ENCODE data around the gene ZNF711. TPM values are rescaled to one million over a fixed set of nuclear protein-coding genes. Genes with fewer than 3 reads are reported as not detected.
"Not testable (repeated sequence)": the region's sequence is repeated elsewhere in the genome, so short reads cannot be mapped to it uniquely, and the experiment has no call there.

ZNF711 gene
- total and polyA plus RNA-seq, 2 experiments from 2014 or later, result 16.6 to 34.1 TPM

DNA sequence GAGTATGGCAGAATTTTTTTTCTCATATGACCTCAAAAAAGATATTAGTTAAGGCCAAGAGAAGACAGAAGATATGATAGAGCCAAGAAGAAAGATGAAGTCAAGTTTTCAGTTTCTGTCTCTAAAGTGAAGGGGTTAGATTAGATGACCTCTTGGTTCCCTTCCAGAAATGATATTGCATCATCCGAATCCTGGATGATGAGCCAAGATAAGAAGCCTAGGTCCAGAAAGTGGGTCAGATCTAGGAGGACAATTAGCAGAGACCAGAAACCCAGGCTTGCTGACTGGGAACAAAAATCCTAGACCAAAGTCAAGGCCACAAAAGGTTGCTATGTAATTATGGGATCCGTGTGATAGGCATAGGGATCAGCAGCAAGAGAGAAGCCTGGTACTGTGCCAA, 20.4 kb upstream of the ZNF711 start:
- 71% methylated on average over 2 of the region's 2 CpGs for WGBS (ENCODE audit: low lambda C conversion rate, missing lambda C conversion rate)
- no peaks in the 10 kb centered on the region for H3K27me3 ChIP-seq
- H3K4me2 ChIP-seq, result no peak overlapping the region
- no peaks in the 10 kb centered on the region for H3K9me3 ChIP-seq (ENCODE audit: low read depth)
- H3K4me3 ChIP-seq, result no peak overlapping the region
- no peak overlapping the region for H3K27ac ChIP-seq
- H3K4me1 ChIP-seq (ENCODE audit: insufficient read depth), result no peaks in the 10 kb centered on the region
- no peaks in the 10 kb centered on the region for H4K20me1 ChIP-seq (ENCODE audit: insufficient read depth, poor library complexity, severe bottlenecking)
- H3K9me2 ChIP-seq (replicated peaks; ENCODE audit: insufficient read depth), result no peaks in the 10 kb centered on the region
- TF ChIP-seq, protein P1, sequence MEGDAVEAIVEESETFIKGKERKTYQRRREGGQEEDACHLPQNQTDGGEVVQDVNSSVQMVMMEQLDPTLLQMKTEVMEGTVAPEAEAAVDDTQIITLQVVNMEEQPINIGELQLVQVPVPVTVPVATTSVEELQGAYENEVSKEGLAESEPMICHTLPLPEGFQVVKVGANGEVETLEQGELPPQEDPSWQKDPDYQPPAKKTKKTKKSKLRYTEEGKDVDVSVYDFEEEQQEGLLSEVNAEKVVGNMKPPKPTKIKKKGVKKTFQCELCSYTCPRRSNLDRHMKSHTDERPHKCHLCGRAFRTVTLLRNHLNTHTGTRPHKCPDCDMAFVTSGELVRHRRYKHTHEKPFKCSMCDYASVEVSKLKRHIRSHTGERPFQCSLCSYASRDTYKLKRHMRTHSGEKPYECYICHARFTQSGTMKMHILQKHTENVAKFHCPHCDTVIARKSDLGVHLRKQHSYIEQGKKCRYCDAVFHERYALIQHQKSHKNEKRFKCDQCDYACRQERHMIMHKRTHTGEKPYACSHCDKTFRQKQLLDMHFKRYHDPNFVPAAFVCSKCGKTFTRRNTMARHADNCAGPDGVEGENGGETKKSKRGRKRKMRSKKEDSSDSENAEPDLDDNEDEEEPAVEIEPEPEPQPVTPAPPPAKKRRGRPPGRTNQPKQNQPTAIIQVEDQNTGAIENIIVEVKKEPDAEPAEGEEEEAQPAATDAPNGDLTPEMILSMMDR (IDR thresholded peaks at IDR 0.05; ENCODE audit: poor library complexity), result no peak
- TF ChIP-seq EZH2phosphoT487 (IDR thresholded peaks at IDR 0.05; ENCODE audit: low read depth, severe bottlenecking, unreplicated experiment) (no peak), EZH2 (IDR thresholded peaks at IDR 0.05; ENCODE audit: borderline replicate concordance) (no peak)
- no peak for DNase-seq (ENCODE audit: low spot score)
- H3K36me3 ChIP-seq (replicated peaks; ENCODE audit: insufficient read depth, low read depth), result no peaks in the 10 kb centered on the region
- no peak overlapping the region for H2AFZ ChIP-seq
- H3K79me2 ChIP-seq, result no peaks in the 10 kb centered on the region

DNA sequence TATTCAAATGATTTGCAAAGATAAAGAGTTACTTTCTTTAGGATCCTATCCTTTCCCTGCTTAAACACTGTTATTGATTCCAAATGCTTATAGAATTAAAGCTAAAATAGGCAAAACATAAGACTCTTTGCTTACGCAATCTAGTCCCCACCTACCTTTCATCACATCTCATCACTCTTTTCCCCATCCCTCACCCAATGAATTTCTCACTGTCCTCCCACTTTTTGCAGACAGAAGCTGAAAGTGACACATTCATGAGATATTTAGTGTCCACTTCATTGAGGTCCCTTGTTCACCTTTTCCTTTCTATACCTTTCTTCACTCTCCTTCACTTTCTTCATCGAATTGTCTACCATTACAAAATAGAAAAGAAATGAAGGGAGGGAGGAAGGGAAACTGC, 636 bp upstream of the ZNF711 start:
- no peaks in the 10 kb centered on the region for H3K9me3 ChIP-seq (ENCODE audit: low read depth)
- H3K27me3 ChIP-seq, result no peaks in the 10 kb centered on the region
- WGBS (ENCODE audit: low lambda C conversion rate, missing lambda C conversion rate), result 60% methylated on average over 2 of the region's 2 CpGs
- peak overlapping the region; percentile 52 for H3K4me3 ChIP-seq
- H3K9me2 ChIP-seq (replicated peaks; ENCODE audit: insufficient read depth), result no peaks in the 10 kb centered on the region
- peak overlapping the region; percentile 67 for H3K4me2 ChIP-seq
- H3K4me1 ChIP-seq (ENCODE audit: insufficient read depth), result no peaks in the 10 kb centered on the region
- H3K27ac ChIP-seq, result peak overlapping the region; percentile 97
- H3K79me2 ChIP-seq, result peaks cover 28% of the 10 kb centered on the region
- no peak for DNase-seq (ENCODE audit: low spot score)
- H4K20me1 ChIP-seq (ENCODE audit: insufficient read depth, poor library complexity, severe bottlenecking), result no peaks in the 10 kb centered on the region
- no peaks in the 10 kb centered on the region for H3K36me3 ChIP-seq (replicated peaks; ENCODE audit: insufficient read depth, low read depth)
- TF ChIP-seq, protein P1 (IDR thresholded peaks at IDR 0.05; ENCODE audit: poor library complexity), result no peak
- TF ChIP-seq EZH2 (IDR thresholded peaks at IDR 0.05; ENCODE audit: borderline replicate concordance), result no peak
- TF ChIP-seq EZH2phosphoT487 (IDR thresholded peaks at IDR 0.05; ENCODE audit: low read depth, severe bottlenecking, unreplicated experiment), result no peak
- H2AFZ ChIP-seq, result peak overlapping the region; percentile 29

DNA sequence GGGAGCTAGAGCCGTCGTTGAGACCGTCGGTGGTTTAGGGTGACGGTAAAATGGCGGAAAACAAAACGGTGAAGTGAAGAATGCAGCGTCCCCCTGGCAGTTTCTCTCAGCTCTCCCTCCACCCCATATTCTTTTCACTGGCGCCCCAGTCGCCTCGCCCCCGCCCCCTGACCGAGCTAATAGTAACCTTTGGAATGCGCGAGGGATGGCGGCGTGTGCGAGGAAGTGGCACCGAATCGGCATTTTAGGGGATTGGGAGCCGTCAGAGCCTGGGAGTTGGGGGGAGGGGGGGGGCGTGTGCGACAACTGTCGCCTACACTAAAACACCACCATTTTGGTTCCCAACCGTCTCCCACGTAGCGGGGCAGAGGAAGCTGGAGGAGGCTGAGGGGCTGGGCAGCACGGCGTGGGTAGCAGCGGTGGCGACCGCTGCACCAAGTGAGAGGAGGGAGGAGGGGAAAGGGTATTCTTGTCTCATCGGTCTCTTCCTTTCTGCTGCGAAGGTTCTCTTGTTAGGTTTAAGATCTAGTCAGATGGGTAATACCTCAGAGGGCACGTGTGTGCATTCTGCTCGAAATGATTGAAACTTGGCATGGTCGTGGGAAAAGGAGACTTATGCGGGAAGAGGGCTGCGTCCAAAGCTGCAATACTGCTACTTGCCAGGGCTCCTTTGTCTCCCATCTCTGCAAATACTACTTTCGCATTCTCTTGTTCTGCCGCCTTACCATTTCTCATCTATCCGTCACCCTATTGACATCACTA, 840 bp downstream of the ZNF711 start:
- DNase-seq (ENCODE audit: low spot score), result peak; percentile 29
- H3K27me3 ChIP-seq, result no peaks in the 10 kb centered on the region
- H3K4me2 ChIP-seq, result peak overlapping the region; percentile 67
- H3K9me2 ChIP-seq (replicated peaks; ENCODE audit: insufficient read depth), result no peaks in the 10 kb centered on the region
- peak overlapping the region; percentile 52 for H3K4me3 ChIP-seq
- 42% methylated on average over 40 of the region's 42 CpGs for WGBS (ENCODE audit: low lambda C conversion rate, missing lambda C conversion rate)
- H3K4me1 ChIP-seq (ENCODE audit: insufficient read depth), result no peaks in the 10 kb centered on the region
- H2AFZ ChIP-seq, result peak overlapping the region; percentile 83
- no peaks in the 10 kb centered on the region for H3K36me3 ChIP-seq (replicated peaks; ENCODE audit: insufficient read depth, low read depth)
- TF ChIP-seq, protein P1 (IDR thresholded peaks at IDR 0.05; ENCODE audit: poor library complexity), result no peak
- no peak for TF ChIP-seq EZH2 (IDR thresholded peaks at IDR 0.05; ENCODE audit: borderline replicate concordance)
- TF ChIP-seq EZH2phosphoT487 (IDR thresholded peaks at IDR 0.05; ENCODE audit: low read depth, severe bottlenecking, unreplicated experiment), result no peak
- no peaks in the 10 kb centered on the region for H4K20me1 ChIP-seq (ENCODE audit: insufficient read depth, poor library complexity, severe bottlenecking)
- H3K27ac ChIP-seq, result peak overlapping the region; percentile 97
- H3K79me2 ChIP-seq, result peaks cover 35% of the 10 kb centered on the region
- no peaks in the 10 kb centered on the region for H3K9me3 ChIP-seq (ENCODE audit: low read depth)

DNA sequence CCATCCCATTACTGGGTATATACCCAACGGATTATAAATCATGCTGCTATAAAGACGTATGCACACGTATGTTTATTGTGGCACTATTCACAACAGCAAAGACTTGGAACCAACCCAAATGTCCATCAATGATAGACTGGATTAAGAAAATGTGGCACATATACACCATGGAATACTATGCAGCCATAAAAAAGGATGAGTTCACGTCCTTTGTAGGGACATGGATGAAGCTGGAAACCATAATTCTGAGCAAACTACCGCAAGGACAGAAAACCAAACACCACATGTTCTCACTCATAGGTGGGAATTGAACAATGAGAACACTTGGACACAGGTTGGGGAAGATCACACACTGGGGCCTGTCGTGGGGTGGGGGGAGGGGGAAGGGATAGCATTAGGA, 41.5 kb downstream of the ZNF711 start:
- WGBS (ENCODE audit: low lambda C conversion rate, missing lambda C conversion rate), result 84% methylated on average over 6 of the region's 6 CpGs

More for the DNA sequence above, 41.5 kb downstream of the ZNF711 start:
- not testable (repeated sequence) for H3K4me2 ChIP-seq; H3K27ac ChIP-seq; H3K9me2 ChIP-seq (replicated peaks; ENCODE audit: insufficient read depth); H3K36me3 ChIP-seq (replicated peaks; ENCODE audit: insufficient read depth, low read depth); H2AFZ ChIP-seq; H3K4me3 ChIP-seq; DNase-seq (ENCODE audit: low spot score); H3K79me2 ChIP-seq; H4K20me1 ChIP-seq (ENCODE audit: insufficient read depth, poor library complexity, severe bottlenecking); H3K4me1 ChIP-seq (ENCODE audit: insufficient read depth); H3K27me3 ChIP-seq; H3K9me3 ChIP-seq (ENCODE audit: low read depth)
